B cell (primary cell): Measurements from ENCODE around the gene CLDN24. TPM values are rescaled to one million over a fixed set of nuclear protein-coding genes. Genes with fewer than 3 reads are reported as not detected.

ENCODE experiments used
- ATAC-seq: fragments of 200-7000 bp; cut with Tn5 transposase; one replicate; pipeline ENCODE4 v1.10.0; 2021; ENCODE audit warnings: low read depth, mild to moderate bottlenecking, moderate number of reproducible peaks, moderate library complexity
- CTCF ChIA-PET: fragments of 350-600 bp; sonication (Branson Sonifier 250); formaldehyde crosslinking; loops from one replicate; lab custom pipeline; 2021; ENCODE audit warnings: antibody characterized with exemption, inconsistent platforms; lab: Charles Lee
- POLR2A ChIA-PET: fragments of 350-600 bp; sonication (Branson Sonifier 250); formaldehyde crosslinking; loops from one replicate; lab custom pipeline; 2021; ENCODE audit warnings: antibody characterized with exemption; lab: Charles Lee
- DNase-seq: peaks from one replicate; pipeline ENCODE4 v3.0.0; 2013
- H2AFZ ChIP-seq: 2 replicates; pipeline ENCODE4 v1.6.1; 2012; ENCODE audit warnings: mild to moderate bottlenecking, low read depth, low read length; ENCODE audit not compliant: insufficient read depth, poor library complexity, severe bottlenecking
- H3K27ac ChIP-seq, 2 donors: 1 replicate in 1 of 2; 2 replicates in 1 of 2; pipeline ENCODE4 v1.5.1; 2012 to 2013; ENCODE audit warnings: low read length in 2 of 2, mild to moderate bottlenecking in 2 of 2, moderate library complexity in 1 of 2
- H3K27me3 ChIP-seq, 4 experiments: fragments of 200-600 bp in 1 of 4; sonication (generic) in 1 of 4; replicated peaks in 1 of 4; 1 replicate in 2 of 4; 2 replicates in 2 of 4; pipeline versions ENCODE4 v1.6.1 to v1.7.0; 2013 to 2016; ENCODE audit warnings: low read length in 3 of 4, mild to moderate bottlenecking in 2 of 4, mixed read lengths in 1 of 4, moderate library complexity in 1 of 4; ENCODE audit not compliant: insufficient read depth in 4 of 4, control insufficient read depth in 3 of 4; ENCODE audit errors: control extremely low read depth in 1 of 4
- H3K36me3 ChIP-seq, 2 experiments: replicated peaks in 1 of 2; 1 replicate in 1 of 2; 2 replicates in 1 of 2; pipeline versions ENCODE4 v1.6.1 to v1.7.1; 2013; ENCODE audit warnings: low read length in 1 of 2; ENCODE audit not compliant: insufficient read depth in 2 of 2, control insufficient read depth in 1 of 2; ENCODE audit errors: control extremely low read depth in 1 of 2, extremely low read depth in 1 of 2
- H3K4me1 ChIP-seq, 2 donors: fragments of 200-600 bp in 1 of 2; sonication (generic) in 1 of 2; 1 replicate in 1 of 2; 2 replicates in 1 of 2; pipeline versions ENCODE4 v1.5.1 to v1.6.1; 2013 to 2017; ENCODE audit warnings: low read length in 2 of 2; ENCODE audit not compliant: control insufficient read depth in 2 of 2, insufficient read depth in 2 of 2
- H3K4me2 ChIP-seq: replicated peaks from 2 replicates; pipeline ENCODE3; 2012; ENCODE audit warnings: mild to moderate bottlenecking, low read depth, low read length; ENCODE audit not compliant: poor library complexity, severe bottlenecking
- H3K4me3 ChIP-seq, 5 experiments: fragments of 200-600 bp in 1 of 5; sonication (generic) in 1 of 5; 1 replicate in 3 of 5; 2 replicates in 2 of 5; pipeline versions ENCODE4 v1.5.1 to v1.7.0; 2011 to 2016; ENCODE audit warnings: low read length in 4 of 5, mild to moderate bottlenecking in 4 of 5, low read depth in 2 of 5, control low read depth in 1 of 5, moderate library complexity in 1 of 5; ENCODE audit not compliant: insufficient read depth in 1 of 5; ENCODE audit errors: control extremely low read depth in 1 of 5, extremely low read depth in 1 of 5
- H3K79me2 ChIP-seq: fragments of 200-600 bp; sonication (generic); one replicate; pipeline ENCODE4 v1.6.0; 2016; ENCODE audit warnings: low read length; ENCODE audit not compliant: control insufficient read depth, insufficient read depth
- H3K9ac ChIP-seq: fragments of 200-600 bp; sonication (generic); 2 replicates; pipeline ENCODE4 v1.6.1; 2017; ENCODE audit warnings: mild to moderate bottlenecking, low read length, moderate library complexity
- H3K9me3 ChIP-seq, 3 donors: one replicate each; pipeline versions ENCODE4 v1.6.1 to v1.7.1; 2013; ENCODE audit warnings: low read length in 2 of 3; ENCODE audit not compliant: control insufficient read depth in 2 of 3, insufficient read depth in 1 of 3; ENCODE audit errors: control extremely low read depth in 1 of 3
- H4K20me1 ChIP-seq: 2 replicates; pipeline ENCODE4 v1.6.0; 2012; ENCODE audit warnings: mild to moderate bottlenecking, low read length; ENCODE audit not compliant: insufficient read depth, control insufficient read depth, poor library complexity, severe bottlenecking
- H3K27ac Mint-ChIP-seq: one replicate; pipeline ENCODE4 v1.8.0; 2021; ENCODE audit warnings: mixed read lengths
- H3K27me3 Mint-ChIP-seq: one replicate; pipeline ENCODE4 v1.8.0; 2021; ENCODE audit warnings: mixed read lengths
- H3K4me1 Mint-ChIP-seq: one replicate; pipeline ENCODE4 v1.8.0; 2021; ENCODE audit warnings: mixed read lengths
- H3K4me3 Mint-ChIP-seq: one replicate; pipeline ENCODE4 v1.8.0; 2021; ENCODE audit warnings: mixed read lengths
- H3K9me3 Mint-ChIP-seq: one replicate; pipeline ENCODE4 v1.8.0; 2022; ENCODE audit warnings: mixed read lengths; ENCODE audit not compliant: insufficient read depth
- CTCF ChIP-seq: fragments of 200-600 bp; IDR thresholded peaks from one replicate; pipeline ENCODE4 v1.8.0; 2022; ENCODE audit warnings: antibody characterized with exemption, mild to moderate bottlenecking
- EZH2 ChIP-seq: IDR thresholded peaks from 2 replicates; pipeline ENCODE4 v1.6.1; 2012; ENCODE audit warnings: borderline replicate concordance, low read depth, mild to moderate bottlenecking, moderate library complexity, low read length; ENCODE audit not compliant: insufficient read depth, poor library complexity, severe bottlenecking
- WGBS: methylation state at CpG from one replicate; pipeline ENCODE4 v1.1.5; 2013; ENCODE audit warnings: missing lambda C conversion rate; ENCODE audit not compliant: insufficient coverage; 5-methylcytosine and 5-hydroxymethylcytosine counted together
- intact Hi-C: fragments of 100-400 bp; cut with micrococcal nuclease; formaldehyde crosslinking; loops from one replicate; pipeline ENCODE4 v1.10.0; 2022
- polyA plus RNA-seq: library from polyadenylated mRNA; depleted of rRNA; stranded (reverse); fragments of >200 nt; gene quantifications from 2 replicates; pipeline ENCODE4 v1.2.3, GENCODE V29; 2012
- total RNA-seq, 2 donors: library from RNA; stranded (reverse); fragments of 120-200 nt in 1 of 2; gene quantifications; 1 replicate in 1 of 2; 2 replicates in 1 of 2; pipeline versions ENCODE4 v1.2.3 to v1.2.4, GENCODE V29; 2013 to 2022

The CLDN24 gene
- total and polyA plus RNA-seq, 2 donors (not counting 1 experiment from before 2014, with no cell fraction given), result not detected

- TF ChIP-seq EZH2, result no peak
- TF ChIP-seq CTCF, result no peak
- no peak for ATAC-seq
- Mint-ChIP-seq H3K27ac (no peak overlapping the region), H3K4me1 (no peaks in the 10 kb centered on the region), H3K27me3 (peaks cover 20% of the 10 kb centered on the region), H3K4me3 (no peak overlapping the region), H3K9me3 (no peaks in the 10 kb centered on the region)
- WGBS, result 98% methylated on average over 3 of the region's 6 CpGs
- intact Hi-C loops, result no loop called here
- H3K79me2 ChIP-seq, result no peaks in the 10 kb centered on the region
- H3K4me2 ChIP-seq, result no peak overlapping the region
- no peaks in the 10 kb centered on the region for H3K27me3 ChIP-seq
- no peaks in the 10 kb centered on the region for H3K4me1 ChIP-seq
- CTCF ChIA-PET, result interaction anchor here (1.5 to 1.6 kb wide), 2 partner anchors 26 to 119 kb away, joined by 3 to 5 read pairs; no protein-coding TSS in a partner anchor
- no peak overlapping the region for H3K4me3 ChIP-seq
- no peak overlapping the region for H3K27ac ChIP-seq
- no peak overlapping the region for H2AFZ ChIP-seq
- POLR2A ChIA-PET, result no interaction called here
- no peaks in the 10 kb centered on the region for H4K20me1 ChIP-seq
- no peaks in the 10 kb centered on the region for H3K9me3 ChIP-seq
- no peak for DNase-seq
- H3K9ac ChIP-seq, result no peak overlapping the region
- no peaks in the 10 kb centered on the region for H3K36me3 ChIP-seq
Measured at GRCh38 chr4:183287677-183288076, 34.5 kb downstream of the CLDN24 start.

- ATAC-seq (no peak), DNase-seq (no peak)
- ChIA-PET POLR2A (no interaction called here), CTCF (interaction anchor here (1.5 to 1.6 kb wide), 2 partner anchors 25 to 120 kb away, joined by 3 to 5 read pairs; no protein-coding TSS in a partner anchor)
- Histone ChIP-seq H3K79me2 (no peaks in the 10 kb centered on the region), H3K4me1 (no peaks in the 10 kb centered on the region), H2AFZ (no peak overlapping the region), H3K27me3 (no peaks in the 10 kb centered on the region), H3K4me2 (no peak overlapping the region), H3K4me3 (no peak overlapping the region), H4K20me1 (no peaks in the 10 kb centered on the region), H3K36me3 (no peaks in the 10 kb centered on the region), H3K9me3 (no peaks in the 10 kb centered on the region), H3K9ac (no peak overlapping the region), H3K27ac (no peak overlapping the region)
- Mint-ChIP-seq H3K4me1 (no peaks in the 10 kb centered on the region), H3K27me3 (peaks cover 18% of the 10 kb centered on the region), H3K4me3 (no peak overlapping the region), H3K27ac (no peak overlapping the region), H3K9me3 (no peaks in the 10 kb centered on the region)
- intact Hi-C loops, result no loop called here
- WGBS, result no CpG with 5 or more reads among the region's 2 CpGs
- no peak for TF ChIP-seq CTCF
- TF ChIP-seq EZH2, result no peak
Measured at GRCh38 chr4:183287309-183287659, 34.9 kb downstream of the CLDN24 start.
